Activated CD8-positive, alpha-beta memory T cell treated with anti-CD3 and anti-CD28 coated beads for 24 hours (primary cell): ENCODE measurements around the gene COL6A1.
"Not testable (repeated sequence)": the region's sequence is repeated elsewhere in the genome, so short reads cannot be mapped to it uniquely, and the experiment has no call there.

Experiments used
- DNase-seq: peaks from one replicate; pipeline ENCODE4 v3.0.0-alpha.2; 2020

The COL6A1 gene

DNA sequence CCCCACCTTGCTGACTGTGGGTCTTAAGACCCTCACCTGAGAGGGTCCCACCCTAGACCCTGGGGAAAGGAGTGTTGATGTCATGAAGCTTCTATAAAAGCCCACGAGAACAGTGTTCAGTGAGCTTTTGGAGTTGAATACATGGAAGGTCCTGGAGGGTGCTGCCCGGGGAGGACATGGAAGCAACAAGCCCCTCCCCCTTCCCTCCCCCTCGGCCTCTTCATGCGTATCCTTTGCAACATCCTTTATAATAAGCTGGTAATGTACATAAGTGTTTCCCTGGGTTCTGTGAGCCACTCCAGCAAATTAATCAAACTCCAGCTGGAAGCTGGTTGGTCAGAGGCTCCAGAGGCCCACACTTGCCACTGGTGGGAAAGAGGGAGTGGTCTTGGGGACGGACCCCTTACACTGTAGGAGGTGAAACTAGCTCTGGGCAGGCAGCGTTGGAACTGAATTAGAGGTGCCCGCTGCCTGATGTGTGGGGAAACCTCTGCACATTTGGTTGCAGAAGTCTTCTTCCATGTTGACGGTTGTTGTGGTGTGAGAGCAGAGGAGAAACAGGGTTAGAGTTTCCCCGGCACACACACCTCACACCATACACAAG, 14.7 kb upstream of the COL6A1 start:
- DNase-seq = no peak

DNA sequence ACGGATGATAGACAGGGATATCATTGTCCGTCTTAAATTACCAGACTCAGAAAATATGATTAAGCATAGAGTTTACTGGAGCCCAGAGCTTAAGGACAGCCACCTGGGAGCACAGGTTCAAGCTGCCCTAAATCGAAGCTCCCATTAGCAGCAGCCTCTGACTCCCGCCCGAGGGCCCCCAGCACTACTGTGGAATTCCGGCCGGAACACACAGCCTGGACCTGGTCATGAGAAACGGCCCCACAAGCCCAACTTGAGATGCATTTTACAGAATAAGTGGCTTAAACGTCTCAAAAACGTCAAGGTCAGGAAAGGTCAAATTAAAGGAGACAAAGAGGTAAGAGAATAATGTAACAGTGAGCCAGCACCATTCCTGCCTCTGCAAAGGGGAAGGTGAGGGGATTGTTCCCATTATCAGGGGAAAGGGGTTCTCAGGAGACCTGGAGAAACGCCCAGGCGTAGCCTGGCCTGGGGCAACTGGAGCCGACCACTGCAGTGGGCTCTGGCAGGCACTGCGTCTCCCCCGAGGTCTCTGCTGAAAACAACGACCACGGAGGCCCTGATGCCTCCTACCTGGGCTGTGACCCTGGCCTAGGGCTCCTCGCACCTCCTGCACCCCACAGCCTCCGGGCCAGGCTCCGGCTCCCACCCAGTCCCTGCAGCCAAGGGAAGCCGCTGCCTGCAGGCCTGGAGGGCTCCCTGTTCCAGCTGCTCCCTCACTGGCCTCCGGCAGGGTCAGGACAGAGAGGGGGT, 11.5 kb upstream of the COL6A1 start:
- no peak for DNase-seq

DNA sequence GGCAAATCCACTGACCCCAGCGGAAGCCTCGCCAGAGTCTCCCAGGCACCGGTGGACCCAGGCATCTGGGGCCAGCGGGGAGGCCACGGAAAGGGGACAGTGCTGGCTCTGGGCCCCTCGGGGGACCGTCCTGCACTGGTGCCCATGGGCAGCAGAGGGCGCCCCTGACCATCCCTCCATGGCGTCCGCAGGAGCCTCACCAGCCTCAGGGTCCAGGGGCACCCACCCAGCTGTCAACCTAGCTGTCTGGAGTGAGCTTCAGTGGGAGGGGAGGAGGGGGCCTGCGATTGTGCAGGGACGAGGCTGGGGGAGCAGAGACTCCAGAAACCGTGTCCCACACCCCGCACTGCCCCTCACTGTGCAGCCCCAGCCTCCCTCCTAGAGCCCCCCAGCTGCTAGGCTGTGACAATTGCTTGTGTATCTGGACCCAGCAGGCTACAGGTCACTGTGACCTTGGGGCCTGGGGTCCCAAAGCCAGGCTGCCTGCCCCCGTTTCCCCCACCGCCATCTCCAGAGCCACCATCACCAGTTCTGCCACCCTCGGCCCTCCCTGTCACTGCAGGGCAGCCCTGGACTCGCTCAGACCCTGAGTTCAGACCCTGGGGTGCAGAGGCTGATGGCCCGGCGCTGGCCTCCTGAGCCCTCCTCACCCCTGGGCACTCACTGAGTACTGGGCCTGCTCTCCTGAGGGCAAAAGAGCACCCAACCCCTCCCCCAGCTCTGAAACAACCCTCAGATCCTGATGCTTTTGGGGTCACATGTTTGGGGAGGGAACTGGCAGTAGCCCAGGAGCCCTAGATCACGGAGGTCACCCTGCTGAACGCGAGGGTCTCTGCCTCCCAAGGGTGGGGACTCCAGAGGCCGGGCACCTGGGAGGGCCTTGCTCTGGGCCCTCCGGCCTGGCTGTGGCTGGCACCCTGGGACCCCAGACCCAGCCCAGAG, 10.6 kb upstream of the COL6A1 start:
- DNase-seq = peak; percentile 88

DNA sequence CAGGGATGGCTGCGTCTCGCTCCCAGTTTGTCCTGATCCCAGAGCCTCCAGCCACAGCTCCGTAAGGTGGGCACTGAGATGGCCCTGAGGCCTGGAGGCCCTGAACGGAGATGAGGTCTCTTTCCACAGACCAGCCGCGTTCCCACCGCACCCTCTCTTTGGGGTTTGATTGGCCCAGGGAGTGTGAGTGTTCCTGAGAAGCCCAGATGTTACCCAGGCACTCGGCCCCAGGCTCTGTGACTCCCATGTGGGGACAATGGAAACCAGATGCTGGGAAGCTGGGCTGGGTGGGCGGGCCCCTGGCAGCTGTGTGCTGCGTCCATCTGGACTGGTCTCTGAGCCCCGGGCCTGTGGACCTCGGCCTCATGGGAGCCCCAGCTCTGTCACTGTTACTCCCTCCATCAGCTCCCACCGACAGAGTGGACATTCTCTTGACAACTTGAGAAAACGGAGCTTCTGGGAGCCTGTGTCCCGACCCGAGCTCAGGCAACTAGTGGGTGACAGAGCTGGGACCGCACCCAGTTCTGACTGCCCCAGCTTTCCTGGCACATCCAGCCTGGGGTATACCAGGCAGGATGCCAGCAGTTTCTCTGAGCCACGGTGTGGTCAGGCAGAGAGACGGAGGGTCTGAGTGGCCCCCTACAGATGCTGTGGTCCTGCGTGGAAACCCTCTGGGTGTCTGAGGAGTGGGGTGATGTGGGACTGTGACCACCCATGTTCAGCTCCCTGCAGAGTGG, 9.8 kb upstream of the COL6A1 start:
- no peak for DNase-seq

DNA sequence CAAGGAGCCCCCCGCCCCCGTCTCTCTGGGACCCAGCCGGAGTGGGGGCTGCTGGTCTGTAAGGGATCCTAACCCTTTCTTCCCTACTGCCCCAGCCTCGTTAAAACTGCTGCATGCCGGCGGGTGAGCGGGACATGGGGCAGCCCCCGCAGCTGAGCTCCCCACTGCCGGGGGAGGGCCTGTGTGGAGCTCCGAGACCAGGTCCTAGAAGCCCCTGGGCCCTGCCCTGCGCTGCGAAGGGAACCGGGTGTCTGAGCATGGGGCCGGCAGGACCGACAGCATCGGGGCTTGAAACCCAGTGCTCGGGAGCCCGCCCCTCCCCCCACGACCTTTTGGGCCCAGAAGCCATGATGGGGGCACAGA, 9.2 kb upstream of the COL6A1 start:
- peak; percentile 63 for DNase-seq

DNA sequence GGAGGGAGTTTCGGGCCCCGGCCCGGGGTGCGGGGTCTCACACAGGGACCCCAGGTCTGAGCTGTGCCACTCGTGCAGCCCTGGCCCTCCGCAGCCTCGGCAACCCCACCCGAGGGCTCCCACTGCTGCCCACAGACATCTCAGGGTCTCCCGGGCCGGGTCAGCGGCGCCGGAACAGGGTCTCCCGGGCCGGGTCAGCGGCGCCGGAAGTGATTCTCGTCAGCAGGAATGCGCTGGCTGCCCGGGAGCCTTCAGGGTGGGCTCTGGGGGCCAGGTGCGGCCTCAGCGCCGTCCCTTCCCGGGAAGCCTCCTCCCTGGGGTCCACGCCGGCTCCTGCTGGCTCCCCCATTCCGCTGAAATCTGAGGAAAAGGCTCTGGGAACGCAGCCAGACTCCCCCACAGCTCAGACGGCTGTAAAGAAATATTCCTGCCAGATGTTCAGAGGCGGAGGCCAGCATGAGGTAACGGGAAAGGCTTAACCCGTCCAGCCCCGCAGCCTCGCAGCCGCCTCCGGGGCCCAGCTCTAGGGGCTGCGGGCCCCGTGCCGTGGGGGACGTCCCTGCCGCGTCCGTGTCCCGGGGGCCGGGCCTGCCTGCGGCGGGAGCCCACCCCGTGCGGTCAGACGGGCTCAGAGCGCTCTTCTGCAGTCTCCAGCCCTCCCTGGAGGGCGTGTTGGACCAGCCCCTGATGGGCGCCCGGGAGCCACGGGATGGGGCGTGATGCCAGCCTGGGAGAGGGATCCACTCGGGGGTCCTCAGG, 8.7 kb upstream of the COL6A1 start:
- DNase-seq = peak; percentile 82

DNA sequence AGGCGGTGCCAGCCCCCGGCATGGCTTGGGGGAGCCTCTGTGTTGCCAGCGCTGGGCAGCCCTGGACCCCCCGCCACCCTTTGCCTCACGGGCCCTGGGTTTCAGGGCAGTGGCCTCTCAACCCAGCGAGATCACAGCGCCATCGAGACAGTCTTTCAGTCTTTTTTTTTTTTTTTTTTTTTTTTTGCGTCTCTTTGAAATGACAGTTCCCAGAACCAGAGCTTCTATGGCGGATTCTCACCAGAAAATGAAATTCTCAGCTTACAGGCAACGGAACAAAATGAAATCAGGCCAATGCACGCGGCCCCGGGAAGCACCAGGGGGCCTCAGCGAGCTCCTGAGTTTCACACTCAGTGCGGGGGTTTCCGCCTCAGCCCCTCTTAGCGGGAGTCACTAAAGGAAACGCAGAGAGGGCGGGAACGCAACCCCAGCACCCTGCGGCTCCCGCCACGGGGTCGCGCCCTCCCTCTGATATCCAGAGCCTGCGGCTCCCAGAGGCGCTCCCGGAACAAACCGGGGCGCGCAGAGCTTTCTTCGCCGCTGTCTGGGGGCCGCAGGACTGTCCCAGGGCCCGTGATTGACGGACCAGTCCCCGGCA, 8.0 kb upstream of the COL6A1 start:
- peak; percentile 95 for DNase-seq

DNA sequence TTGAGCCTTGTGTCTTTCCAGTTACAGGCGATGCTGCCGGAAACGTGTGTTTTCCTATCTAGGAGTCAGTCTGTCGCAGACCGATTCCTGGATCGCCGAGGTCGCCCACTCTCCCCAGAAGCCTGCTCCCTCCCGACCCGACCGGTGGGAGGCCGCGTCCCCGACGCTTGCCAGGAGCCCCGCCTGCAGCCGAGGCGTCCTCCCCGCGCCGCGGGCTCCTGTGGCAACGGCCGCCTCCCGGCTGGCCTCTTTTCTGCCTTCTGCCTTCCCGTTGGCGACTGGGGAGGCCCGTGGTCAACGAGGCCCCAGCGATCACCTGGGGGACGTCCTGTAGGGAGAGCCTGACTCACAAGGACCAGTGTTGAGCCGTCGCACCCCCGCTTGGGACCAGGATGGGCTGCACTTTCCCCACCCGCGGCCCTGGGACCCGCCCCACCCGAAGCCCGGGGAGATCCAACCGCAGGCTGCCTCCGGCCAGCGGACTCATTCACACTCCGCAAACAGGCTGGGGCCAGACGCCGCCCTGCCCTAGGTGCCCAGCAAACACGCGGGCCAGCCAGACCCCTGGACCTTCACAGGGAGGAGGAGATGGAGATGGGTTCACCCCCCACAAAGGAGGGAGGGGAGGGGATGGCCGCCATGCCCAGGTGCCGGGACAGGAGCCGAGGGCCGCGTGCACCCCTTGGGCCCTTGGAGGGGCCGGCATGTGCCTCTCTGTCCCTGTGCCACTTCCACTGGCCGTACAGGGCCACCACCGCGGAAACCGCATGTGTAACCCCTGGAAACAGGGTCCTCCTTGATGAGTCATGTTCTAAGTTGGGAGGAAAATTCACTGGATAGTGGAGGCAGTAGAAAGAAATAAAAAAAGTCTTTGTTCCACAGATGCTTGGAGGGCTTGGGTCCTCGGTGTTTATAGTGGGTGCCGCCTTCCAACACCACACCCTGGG, 7.2 kb upstream of the COL6A1 start:
- DNase-seq = no peak

DNA sequence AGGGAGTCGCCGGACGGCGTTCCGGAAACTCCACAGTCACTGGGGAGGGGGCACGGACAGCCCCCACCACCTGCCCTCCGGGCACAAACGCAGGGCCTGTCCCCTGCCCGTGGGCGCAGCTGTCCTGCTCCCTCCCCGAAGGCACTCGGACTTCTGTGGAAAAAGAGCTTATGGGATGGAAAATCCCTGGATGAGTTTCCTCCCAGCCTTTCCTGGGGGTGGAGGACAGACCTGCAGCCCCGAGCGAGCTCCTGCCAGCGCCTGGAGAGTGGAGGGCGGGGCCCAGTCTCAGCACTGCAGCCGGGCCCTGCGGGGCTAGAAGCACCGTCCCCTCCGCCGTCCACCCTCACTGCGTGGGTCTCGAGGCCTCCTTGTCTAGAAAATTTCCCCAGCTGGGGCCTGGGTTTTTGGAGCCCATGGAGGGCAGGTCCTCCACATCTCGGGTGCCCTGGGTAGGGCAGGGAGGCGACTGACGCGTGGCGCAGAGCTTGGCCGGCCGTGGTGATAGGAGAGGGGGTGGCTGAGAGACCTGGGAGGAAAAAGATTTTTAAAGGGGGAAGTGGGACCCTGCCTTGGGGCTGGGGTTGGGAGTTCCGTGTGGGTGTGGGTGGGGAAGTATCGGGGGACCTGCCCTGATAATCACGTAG, 6.4 kb upstream of the COL6A1 start:
- no peak for DNase-seq

DNA sequence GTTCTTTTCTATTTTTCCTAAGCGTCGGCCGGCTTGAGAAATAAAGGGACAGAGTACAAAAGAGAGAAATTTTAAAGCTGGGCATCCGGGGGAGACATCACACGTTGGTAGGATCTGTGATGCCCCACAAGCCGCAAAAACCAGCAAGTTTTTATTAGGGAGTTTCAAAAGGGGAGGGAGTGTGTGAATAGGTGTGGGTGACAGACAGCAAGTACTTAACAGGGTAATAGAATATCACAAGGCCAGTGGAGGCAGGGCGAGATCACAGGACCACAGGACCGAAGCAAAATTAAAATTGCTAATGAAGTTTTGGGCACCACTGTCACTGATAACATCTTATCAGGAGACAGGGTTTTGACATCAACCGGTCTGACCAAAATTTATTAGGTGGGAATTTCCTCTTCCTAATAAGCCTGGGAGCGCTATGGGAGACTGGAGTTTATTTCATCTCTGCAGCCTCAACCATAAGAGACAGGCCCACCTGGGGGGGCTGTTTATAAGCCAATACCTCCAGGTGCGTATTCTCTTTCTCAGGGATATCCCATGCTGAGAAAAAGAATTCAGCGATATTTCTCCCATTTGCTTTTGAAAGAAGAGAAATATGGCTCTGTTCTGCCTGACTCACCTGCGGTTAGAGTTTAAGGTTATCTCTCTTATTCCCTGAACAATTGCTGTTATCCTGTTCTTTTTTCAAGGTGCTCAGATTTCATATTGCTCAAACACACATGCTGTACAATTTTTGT, 5.7 kb upstream of the COL6A1 start:
- DNase-seq = not testable (repeated sequence)

DNA sequence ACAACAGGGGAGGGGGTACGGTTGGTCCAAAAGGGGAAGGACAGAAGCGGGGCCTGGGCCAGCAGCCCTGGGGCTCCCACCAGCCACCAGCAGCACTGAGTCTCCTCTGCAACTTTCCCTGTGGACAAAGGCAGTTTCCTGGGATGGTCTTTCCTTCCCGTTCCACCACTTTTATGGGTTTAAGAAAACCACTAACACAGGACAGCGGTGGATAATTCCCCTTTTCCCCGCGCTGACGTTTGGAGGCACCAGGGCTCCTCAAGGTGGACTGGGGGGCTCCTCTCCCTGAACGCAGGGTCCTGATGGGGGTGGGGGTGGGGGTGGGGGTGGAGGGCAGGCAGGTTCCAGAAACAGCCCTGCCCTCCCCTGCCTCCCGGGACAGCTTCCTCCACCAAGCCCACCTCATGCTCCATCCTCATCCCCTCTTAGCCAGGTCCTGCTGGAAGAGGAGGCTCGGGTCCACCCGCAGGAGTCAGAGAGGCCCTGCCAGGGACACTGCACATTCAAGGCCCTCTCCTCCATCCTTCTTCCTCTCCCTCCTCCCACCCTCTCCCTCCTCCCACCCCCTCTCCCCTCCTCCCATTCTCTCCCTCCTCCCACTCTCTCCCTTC, 4.8 kb upstream of the COL6A1 start:
- no peak for DNase-seq

DNA sequence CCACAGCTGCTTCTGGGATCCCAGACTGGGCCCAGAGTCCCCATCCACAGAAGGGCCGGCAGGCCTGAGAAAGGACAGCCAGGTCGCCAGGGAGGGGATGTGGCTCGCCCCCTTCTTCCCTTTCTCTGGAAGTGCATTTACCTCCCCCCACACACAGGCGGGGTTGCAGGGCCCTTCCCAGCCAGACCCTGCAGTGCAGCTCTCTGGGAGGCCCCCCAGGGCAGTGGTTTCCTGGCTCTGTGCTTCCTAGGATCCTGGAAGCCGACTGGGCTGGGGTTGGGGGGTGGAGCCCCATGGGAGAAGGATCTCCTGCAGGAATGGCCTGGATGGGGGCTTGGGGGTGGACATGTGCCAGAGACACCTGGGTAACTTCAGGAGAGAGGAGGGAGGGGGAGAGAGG, 4.2 kb upstream of the COL6A1 start:
- no peak for DNase-seq

DNA sequence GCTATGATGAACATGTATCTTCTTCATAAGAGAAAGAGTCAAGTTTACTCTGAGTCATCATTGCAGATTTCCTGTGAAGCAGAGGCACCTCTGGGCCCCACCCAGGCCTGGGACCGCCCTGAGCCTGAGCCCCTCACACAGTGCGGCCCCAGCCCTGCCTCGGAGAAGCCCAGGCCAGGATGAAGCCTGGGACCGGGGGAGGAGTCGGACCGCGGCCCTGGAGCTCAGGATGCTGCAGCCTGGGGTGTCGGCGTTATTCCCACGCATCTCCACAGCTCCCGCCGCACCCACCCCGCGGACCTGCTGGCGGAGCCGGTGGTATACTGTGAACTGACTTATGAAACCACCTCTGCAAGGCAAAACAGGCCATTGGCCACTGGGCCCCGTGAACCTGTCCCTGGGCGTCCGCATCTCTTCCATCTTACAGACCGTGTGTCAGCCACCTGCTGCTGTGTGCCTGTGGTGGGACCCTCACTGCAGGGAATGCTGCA, 2.4 kb upstream of the COL6A1 start:
- DNase-seq = no peak

DNA sequence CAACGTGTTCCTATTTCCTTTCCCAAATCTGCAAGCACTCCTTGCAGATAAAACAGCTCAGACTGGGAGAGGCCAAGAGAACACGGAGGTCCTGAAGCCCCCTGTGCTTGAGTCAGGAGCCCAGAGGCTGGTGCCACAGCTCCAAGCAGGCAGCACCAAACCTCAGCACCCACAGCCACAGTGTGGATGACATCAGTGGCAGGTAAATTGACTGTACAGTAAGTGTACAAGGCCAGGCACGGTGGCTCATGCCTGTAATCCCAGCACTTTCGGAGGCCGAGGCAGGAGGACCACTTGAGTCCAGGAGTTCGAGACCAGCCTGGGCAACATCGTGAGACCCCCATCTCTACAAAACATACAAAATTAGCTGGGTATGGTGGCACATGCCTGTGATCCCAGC, 1.9 kb upstream of the COL6A1 start:
- no peak for DNase-seq

DNA sequence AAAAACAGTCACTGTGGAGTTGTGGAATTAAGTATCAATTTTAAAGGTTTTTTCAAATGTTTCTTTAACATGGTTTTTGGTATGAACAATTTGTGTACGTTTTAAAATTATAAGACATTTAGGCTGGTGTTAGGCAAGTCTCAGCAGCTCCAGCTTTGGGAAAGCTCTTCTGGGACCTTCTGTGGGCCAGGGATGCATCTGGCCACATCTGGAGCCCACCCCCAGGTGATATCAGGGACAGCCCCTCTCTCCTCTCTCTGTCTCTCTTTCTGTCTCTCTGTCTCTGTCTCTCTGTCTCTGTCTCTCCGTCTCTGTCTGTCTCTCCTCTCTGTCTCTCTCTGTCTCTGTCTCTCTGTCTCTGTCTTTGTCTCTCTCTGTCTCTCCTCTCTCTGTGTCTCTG, 1.3 kb upstream of the COL6A1 start:
- no peak for DNase-seq

DNA sequence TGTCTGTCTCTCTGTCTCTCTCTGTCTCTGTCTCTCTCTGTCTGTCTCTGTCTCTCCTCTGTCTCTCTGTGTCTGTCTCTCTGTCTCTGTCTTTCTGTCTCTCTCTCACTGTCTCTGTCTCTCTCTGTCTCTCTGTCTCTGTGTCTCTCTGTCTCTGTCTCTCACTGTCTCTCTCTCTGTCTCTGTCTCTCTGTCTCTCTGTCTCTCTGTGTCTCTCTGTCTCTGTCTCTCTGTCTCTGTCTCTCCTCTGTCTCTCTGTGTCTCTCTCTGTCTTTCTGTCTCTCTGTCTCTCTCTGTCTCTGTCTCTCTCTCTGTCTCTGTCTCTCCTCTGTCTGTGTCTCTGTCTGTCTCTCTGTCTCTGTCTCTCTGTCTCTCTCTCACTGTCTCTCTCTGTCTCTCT, 873 bp upstream of the COL6A1 start:
- no peak for DNase-seq

DNA sequence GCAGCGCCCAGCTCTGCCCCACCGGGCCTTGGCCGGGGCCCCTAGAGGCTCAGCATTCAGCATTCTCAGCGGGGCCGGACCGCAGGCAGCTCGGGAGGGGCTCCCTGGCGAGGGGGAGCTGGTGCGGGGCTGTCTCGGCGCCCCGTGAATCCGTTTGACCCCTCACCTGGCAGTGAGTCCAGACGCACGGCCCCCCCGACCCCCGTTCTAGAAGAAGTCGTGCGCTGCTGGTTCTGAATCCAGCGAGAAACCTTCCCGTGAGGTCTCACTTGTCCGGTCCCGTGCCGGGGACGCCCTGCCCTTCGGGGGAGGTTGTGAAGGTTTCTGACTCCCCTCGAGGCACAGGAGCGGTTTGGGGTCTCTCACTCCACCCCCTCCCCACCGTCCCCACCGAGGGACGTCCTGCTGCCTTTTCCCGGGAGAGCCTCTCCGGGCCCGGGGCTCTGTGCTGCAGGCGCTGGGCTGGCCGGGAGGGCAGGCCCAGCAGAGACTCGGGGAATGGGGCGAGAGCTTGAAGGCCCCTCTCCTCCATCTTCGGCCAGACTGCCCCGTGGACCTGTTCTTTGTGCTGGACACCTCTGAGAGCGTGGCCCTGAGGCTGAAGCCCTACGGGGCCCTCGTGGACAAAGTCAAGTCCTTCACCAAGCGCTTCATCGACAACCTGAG, 655 bp downstream of the COL6A1 start:
- no peak for DNase-seq
